Ramos (cell line): Measurements from ENCODE around the gene UMODL1.

Source experiments
- in situ Hi-C: fragments of 300-500 bp; cut with MboI; formaldehyde crosslinking; loops from one replicate; pipeline ENCODE4 v1.14.3; 2022; ENCODE audit warnings: low sequenced_read_pairs; ENCODE audit not compliant: unreplicated experiment

The UMODL1 gene, protein sequence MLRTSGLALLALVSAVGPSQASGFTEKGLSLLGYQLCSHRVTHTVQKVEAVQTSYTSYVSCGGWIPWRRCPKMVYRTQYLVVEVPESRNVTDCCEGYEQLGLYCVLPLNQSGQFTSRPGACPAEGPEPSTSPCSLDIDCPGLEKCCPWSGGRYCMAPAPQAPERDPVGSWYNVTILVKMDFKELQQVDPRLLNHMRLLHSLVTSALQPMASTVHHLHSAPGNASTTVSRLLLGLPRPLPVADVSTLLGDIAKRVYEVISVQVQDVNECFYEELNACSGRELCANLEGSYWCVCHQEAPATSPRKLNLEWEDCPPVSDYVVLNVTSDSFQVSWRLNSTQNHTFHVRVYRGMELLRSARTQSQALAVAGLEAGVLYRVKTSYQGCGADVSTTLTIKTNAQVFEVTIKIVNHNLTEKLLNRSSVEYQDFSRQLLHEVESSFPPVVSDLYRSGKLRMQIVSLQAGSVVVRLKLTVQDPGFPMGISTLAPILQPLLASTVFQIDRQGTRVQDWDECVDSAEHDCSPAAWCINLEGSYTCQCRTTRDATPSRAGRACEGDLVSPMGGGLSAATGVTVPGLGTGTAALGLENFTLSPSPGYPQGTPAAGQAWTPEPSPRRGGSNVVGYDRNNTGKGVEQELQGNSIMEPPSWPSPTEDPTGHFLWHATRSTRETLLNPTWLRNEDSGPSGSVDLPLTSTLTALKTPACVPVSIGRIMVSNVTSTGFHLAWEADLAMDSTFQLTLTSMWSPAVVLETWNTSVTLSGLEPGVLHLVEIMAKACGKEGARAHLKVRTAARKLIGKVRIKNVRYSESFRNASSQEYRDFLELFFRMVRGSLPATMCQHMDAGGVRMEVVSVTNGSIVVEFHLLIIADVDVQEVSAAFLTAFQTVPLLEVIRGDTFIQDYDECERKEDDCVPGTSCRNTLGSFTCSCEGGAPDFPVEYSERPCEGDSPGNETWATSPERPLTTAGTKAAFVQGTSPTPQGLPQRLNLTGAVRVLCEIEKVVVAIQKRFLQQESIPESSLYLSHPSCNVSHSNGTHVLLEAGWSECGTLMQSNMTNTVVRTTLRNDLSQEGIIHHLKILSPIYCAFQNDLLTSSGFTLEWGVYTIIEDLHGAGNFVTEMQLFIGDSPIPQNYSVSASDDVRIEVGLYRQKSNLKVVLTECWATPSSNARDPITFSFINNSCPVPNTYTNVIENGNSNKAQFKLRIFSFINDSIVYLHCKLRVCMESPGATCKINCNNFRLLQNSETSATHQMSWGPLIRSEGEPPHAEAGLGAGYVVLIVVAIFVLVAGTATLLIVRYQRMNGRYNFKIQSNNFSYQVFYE

DNA sequence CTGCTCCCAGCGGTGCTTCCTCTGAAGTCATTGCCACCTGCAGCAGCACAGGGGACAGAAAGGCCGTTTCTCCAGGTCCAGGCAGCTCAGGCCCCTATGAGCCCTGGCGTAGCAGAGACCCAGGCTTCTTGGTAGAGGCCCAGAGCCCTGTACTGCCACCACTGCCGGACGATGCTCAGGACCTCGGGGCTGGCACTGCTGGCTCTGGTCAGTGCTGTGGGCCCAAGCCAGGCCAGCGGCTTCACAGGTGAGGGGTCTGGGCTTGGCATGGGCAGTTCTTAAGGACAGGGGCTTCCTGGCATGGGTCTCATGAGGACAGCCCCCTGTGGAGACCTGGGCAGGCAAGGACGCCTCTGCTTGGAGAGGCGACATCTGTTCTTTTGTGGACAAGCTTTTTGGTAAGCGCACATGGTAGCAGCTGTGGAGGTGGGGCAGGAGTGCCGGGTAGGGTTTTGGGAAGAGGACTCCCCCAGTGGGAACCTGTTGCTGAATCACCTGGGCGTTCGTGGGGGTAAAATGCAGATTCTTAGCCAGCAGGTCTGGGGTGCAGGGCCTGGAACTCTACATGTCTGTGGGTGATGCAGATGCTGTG, at the start of gene UMODL1:
Gene UMODL1, plus strand, starts transcription at position 172 of the 592 bp plus-strand sequence. Its CDS starts 0 bp downstream, at position 172.
- in situ Hi-C loops, result no loop called here

DNA sequence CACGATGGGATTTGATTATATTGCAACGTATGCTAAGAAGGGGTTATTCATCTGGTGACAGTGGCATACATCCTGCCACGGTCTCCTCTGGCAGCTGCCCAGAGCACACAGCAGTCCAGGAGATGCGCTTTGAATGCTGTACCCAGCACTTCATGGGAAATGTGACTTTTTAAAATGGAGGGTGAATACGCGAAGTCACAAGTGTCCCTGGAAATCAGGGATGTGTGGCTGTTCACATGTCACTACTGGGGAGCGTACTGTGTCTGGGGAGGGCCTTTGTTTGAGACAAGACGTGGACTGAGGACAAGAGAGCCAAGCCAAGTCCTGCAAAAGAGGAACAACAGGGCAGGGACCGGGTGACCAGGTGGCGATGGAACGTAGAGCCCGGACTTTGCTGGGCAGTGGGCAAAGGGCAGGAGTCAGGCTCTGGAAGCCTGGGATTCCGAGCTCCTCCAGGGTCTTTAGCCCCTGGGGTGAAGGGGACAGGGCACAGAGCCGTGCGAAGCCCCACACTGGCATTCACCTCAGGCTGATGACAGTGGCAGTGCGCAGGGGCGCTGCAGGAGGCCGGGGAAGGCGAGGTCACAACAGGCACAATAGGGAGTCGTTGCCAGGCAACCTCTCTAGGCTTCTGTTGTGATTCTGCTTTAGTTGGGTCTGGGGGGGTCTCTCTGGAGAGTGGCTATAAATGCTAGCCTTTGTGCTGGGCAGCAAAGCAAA, 49.6 kb upstream of the UMODL1 start:
- in situ Hi-C loops, result no loop called here

DNA sequence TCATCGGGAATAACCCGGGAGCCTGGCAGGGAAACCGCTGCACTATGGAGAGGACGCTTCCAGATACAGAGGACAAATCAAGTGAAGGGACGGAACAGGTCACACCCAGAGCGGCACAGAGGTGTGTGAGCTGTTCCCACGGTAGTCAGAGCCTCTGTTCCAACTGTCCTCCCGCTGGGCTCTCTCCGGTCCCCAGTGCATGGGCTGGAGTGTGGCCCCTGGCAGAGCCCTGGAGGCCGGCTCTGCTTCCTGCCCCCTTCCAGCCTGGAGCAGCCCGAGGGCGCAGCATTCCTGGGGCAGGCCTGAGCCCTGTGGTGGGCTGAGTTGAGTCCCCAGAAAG, 49.1 kb upstream of the UMODL1 start:
- in situ Hi-C loops, result no loop called here

DNA sequence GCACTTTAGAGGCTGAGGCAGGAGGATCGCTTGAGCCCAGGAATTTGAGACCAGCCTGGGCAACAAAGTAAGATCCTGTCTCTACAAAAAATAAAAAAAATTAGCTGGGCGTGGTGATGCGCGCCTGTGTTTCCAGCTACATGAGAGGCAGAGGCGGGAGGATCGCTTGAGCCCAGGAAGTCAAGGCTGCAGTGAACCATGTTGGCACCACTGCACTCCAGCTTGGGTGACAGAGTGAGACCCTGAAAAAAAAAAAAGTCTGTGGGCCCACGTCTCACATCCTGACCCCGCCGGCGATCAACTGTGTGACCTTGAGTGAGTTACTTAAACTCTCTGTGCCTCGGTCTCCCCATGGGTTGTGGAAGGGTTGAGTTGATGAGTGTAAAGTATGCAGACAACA, 48.2 kb upstream of the UMODL1 start:
- in situ Hi-C loops, result no loop called here

DNA sequence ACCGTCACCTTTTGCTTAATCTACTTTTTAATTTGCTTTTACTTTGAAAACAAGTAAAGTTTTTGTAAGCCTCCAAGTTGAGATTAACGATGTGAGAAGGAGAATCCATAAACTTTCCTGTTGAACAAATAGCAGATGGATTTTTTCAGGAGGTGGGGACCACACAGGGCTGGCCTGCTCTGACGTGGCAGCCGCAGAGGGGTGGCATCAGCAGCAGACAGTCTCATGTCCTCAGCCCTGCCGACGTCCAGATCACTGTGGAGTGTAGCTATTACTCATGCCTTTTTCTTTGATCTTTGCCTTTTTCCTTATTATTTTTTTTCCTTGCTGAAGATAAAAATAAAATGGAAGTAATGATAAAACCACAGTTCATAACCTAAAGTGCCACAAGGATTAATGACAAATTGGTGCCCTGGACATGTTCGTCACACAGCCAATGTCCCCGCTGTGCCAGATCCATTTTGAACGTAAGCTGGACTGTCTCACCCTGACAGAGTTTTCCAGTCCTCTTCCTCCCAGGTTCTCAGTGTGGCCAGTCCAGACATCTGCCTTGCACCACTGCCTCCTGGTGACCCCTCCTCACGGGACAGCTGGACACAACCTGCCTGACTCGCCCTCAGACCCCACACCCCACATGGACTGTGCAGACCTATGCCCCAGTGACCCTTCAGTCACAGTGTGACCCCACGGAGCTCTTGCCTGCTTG, 45.6 kb upstream of the UMODL1 start:
- in situ Hi-C loops, result no loop called here

DNA sequence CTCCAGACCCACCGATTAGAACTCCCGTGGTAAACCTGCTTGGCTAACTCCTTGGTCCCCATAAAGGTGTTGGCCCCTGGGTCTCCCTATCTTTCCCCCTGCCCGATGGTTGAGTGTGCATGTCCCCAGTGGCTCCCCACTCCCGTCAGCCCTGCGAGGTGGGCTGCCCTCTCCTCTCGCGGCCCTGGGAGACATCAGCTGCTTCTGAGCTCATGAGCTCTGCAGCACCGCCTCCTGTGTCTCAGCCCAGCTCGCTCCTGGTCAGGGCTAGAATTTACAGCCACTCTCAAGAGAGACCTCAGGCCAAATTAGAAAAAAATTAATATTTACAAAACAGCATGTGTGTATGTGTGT, 45.1 kb upstream of the UMODL1 start:
- in situ Hi-C loops, result no loop called here

DNA sequence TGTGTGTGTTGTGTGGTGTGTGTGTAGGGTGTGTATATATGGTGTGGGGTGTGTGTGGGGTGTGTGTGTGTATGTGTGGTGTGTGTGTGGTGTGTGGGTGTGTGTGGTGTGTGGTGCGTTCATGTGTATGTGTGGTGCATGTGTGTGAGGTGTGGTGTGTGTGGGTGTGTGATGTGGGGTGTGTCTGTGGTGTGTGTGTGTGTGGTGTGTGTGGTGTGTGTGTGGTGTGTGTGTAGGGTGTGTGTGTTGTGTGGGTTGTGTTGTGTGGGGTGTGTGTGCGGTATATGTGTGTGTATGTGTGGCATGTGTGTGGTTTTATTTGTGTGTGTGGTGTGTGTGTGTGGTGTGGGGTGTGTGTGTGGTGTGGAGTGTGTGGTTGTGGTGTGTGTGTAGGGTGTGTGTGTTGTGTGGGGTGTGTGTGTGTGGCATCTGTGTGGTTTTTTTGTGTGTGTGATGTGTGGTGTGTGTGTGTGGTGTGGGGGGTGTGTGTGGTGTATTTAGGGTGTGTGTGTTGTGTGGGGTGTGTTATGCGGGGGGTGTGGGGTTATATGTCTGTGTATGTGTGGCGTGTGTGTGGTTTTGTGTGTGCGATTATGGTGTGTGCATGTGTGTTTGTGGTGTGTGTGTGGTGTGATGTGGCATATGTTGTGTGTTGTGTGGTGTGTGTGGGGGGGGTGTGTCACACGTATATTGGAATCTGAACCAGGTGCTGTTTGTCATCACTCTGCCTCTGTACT, 43.9 kb upstream of the UMODL1 start:
- in situ Hi-C loops, result no loop called here

DNA sequence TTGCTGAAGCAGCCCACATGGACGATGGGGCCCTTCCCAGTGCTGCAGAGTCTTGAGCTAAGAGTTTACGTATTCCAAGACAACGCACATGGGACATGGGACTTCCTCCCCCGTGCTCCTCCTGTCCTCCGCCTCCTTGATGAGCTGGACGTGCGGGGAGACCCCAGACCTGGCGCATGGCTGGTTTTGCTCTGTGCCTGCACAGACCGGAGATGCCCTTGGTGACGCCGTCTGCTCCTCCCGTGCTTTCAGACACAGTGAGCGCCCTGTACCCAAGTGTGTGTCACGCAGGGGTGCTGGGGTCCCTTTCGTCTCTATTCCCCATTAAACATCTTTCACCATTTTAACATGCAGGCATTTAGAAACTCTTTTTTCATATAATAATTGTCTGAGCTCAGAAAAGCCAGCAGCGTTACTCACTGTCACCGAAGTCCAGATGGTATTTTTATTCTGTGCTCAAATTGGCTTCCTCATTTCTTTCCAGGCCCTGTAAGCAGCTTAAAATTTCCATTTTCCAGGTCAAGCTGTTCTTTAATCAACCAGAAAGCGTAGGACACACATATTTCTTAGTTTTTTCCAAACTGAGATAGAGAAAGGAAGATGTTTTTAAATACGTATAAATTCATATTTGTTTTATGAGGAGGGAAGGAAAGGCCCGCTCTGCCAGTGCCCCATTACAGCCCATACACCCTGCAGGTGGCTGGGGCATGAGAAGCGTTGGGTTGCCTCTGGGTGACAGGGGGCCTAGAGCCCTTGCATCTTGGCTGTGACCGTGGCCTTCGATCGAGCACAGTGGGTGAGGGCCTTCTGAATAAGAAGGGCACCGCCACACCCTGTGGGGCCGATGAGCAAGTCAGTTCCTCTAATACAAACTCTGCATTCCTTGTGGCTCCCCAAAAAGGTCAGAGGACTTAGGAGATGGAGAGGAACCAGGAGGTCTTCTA, 43.0 kb upstream of the UMODL1 start:
- in situ Hi-C loops, result no loop called here

DNA sequence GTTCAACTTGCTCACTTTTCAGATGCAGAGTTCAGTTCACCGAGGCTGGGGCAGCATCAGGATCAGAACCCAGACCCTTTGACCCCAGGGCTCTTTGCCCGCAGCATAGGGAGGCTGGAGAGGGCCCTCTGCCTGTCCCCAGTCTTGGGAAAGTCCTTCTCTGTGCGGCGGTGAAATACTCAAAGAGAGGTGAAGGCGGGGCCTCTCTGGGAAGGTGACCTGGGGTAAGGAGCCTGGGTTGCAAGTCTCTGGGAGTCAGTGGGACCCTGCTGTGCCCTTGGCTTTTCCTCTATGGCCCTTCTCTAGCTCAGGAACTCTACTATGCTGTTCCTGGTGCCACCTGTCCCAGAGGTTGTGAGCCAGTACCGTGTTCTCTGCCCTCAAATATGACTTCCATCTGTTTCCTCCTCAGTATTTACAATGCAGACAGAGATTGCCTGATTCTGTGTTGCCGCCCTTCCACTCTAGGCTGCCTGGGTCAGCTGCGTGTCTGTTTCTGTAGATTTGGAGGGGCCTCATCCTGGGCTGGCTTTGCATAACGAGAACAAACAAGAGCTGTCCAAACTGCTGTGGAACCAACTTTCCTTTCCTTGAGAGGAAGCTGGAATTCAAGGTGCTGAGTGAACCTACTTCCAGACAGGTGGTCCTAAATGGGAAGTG, 42.2 kb upstream of the UMODL1 start:
- in situ Hi-C loops, result no loop called here

DNA sequence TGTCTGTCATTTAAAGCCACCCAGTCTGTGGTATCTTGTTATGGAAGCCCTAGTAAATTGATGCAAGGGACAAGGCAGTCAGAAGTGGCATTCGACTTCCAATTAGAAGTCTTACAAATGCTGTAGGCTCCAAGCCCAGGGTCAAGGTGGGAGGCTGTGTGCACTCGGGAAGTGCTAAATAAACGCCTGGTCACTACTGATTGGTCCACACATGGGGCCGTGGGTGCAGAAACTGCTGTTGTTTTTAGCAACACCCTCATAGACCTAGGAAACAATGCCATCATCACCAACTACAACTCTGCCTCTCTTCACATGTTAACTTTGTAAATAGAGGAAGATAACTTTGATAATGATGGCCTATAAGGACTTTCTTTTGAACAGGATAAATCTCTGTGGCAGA, 40.8 kb upstream of the UMODL1 start:
- in situ Hi-C loops, result no loop called here

DNA sequence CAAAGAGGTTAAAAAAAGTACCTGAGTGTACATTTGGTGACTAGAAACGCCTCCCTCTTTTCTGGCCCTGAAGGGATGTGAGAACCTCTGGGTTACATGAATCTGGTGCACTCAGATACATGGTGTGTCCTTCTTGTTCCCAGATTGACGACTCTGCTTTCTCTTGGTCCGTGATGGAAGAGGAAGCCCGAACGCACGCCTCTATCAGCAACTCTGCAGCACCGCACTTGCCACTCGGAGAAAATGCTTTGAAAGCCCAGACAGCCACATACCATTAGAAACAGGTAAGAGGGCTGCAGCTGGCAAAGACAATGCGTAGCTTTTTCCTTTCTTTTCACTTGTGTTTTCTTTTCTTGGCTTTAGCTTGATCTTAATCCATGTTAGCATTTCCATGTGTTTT, 39.9 kb upstream of the UMODL1 start:
- in situ Hi-C loops, result no loop called here

DNA sequence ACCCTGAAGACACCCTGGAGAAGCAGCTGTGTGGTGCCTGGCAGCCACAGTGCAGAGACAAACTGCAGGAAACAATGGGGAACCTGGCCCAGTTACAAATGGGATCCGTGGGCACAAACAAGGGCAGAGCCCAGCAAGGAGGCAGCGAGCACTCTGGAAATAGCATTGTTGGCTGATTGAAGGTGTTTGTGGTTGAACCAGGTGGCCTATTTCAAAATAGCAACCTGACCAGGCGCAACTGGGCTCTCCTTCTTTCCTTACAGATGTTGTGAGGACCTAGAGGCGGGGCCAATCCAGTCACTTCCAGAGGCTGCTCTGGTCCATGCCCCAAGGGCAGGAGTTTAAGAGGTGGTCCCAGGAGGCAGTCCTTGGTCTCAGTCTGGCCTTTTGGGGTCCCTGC, 39.3 kb upstream of the UMODL1 start:
- in situ Hi-C loops, result no loop called here

DNA sequence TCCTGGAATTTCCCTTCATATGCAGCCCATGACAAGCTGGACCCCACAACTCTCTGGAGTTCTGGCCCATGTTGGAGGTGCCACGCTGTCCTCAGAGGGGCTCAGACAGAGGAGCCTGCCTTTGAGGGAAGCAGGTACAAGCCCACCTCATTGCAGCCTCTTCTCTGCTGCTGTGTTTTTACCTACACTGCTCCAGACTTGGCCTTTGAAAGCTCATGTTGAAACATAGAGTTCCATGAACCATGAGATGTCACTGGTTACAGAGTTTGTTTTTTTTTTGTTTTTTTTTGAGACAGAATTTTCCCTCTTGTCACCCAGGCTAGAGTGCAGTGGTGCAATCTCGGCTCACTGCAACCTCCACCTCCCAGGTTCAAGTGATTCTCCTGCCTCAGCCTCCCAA, 38.9 kb upstream of the UMODL1 start:
- in situ Hi-C loops, result no loop called here

DNA sequence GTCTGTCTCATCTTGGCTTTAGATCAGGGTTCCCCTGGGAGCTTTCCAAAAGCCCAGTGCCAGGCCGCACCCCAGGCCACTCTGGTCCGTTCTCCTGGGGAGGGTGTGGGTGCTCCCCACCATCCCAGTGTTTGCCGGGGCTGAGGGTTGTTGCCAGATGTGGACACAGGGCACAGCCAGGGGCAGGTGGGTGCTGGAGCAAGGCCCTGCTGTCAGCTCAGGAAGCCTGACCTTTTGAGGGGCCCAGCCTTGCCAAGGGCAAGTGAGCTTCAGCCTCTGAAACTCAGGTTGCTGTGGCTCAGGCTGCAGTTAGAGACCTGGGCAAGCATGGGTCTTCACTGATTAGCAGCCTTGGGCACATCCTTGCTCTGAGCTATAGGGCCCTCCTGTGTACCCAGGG, 38.1 kb upstream of the UMODL1 start:
- in situ Hi-C loops, result no loop called here

DNA sequence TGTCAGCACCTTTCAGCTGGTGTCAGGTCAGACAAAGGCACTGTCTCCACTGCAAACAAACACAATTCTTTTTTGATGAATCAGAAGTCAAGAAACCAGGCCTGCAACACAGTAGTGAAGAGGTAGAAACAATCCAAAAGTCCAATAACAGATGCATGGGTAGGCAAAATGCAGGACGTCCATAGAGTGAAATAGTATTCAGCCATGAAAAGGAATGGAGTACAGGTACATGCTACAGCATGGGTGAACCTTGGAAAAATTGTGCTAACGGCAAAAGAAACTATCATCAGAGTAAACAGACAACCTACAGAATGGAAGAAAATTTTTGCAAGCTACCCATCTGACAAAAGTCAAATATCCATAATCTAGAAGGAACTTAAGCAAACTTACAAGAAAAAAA, 34.8 kb upstream of the UMODL1 start:
- in situ Hi-C loops, result no loop called here

DNA sequence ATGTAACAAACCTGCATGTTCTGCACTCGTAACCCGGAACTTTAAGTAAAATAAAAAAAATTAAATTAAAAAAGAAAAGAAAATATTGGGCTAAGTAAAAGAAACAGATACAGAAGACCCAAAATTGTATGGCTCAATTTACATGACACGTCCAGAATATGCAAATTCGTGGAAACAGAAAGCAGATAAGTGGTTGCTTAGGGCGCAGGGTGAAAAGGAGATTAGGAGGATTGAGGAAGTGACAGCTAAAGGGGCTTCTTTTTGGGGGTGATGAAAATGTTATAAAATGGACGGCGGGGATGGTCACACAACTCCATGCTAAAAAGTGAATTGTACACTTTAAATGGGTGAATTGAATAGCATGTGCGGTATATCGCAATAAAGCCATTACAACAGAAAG, 33.6 kb upstream of the UMODL1 start:
- in situ Hi-C loops, result no loop called here

DNA sequence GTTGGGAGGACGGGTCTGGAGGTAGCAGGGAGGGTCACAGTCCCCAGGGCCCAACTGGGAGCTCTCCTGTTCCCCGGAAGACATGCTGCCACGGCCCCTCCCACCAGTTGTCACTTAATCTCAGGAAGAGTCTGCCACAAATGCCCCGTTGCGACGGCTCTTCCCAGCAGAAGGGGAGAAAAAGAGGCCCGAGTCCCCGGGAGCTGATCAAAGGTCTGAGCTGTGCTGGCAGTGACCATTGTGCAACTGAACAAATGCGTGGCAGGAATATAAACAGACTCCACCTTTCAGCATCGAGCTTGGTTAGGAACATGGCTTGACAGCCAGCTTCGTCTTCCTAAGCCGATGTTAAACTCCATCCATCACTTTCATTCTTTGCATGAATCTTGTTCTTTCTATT, 33.2 kb upstream of the UMODL1 start:
- in situ Hi-C loops, result no loop called here
